ENCODE results near the gene CX3CL1. TPM values are rescaled to one million over a fixed set of nuclear protein-coding genes. Genes with fewer than 3 reads are reported as not detected.

The CX3CL1 gene
- total RNA-seq, 1 donor from 2014 or later: 9.6 TPM

GRCh38 chr16:57388359-57389086 lies 16.2 kb downstream of the CX3CL1 start:
- Histone ChIP-seq H3K9me3 (ENCODE audit: insufficient read depth, low read depth, low read length) (no peaks in the 10 kb centered on the region), H3K27ac (ENCODE audit: low read depth, low read length) (no peak overlapping the region), H3K4me1 (ENCODE audit: insufficient read depth, low read length) (no peaks in the 10 kb centered on the region), H4K20me1 (ENCODE audit: insufficient read depth, low read length) (no peaks in the 10 kb centered on the region), H3K36me3 (ENCODE audit: insufficient read depth, low read length) (no peaks in the 10 kb centered on the region), H3K27me3 (ENCODE audit: insufficient read depth, low read length) (peaks cover 9% of the 10 kb centered on the region), H3K4me3 (ENCODE audit: insufficient read depth, low read depth, low read length) (no peak overlapping the region), H3K79me2 (ENCODE audit: insufficient read depth, low read length) (no peaks in the 10 kb centered on the region), H3K4me2 (ENCODE audit: low read length) (no peak overlapping the region), H3K9ac (ENCODE audit: low read length) (no peak overlapping the region), H2AFZ (ENCODE audit: low read depth, low read length) (no peak overlapping the region)
- FAIRE-seq (no peak), DNase-seq (ENCODE audit: low read depth) (no peak)
- Mint-ChIP-seq H3K4me1 (ENCODE audit: low read depth, unreplicated experiment) (peaks cover 9% of the 10 kb centered on the region), H3K36me3 (ENCODE audit: low read depth, unreplicated experiment) (no peaks in the 10 kb centered on the region), H3K9me3 (ENCODE audit: unreplicated experiment) (peaks cover 6% of the 10 kb centered on the region), H3K27ac (ENCODE audit: unreplicated experiment) (no peak overlapping the region), H3K4me3 (ENCODE audit: unreplicated experiment) (no peak overlapping the region), H3K27me3 (ENCODE audit: low read depth, unreplicated experiment) (peaks cover 12% of the 10 kb centered on the region)
- TF ChIP-seq CTCF (IDR thresholded peaks at IDR 0.05; ENCODE audit: insufficient read depth, low read depth, low read length) (no peak), EZH2 (IDR thresholded peaks at IDR 0.05; ENCODE audit: insufficient read depth, low read length) (no peak)

- Histone ChIP-seq H3K9ac (ENCODE audit: low read length) (no peak overlapping the region), H3K36me3 (ENCODE audit: insufficient read depth, low read length) (no peaks in the 10 kb centered on the region), H3K27me3 (ENCODE audit: insufficient read depth, low read length) (peaks cover 9% of the 10 kb centered on the region), H3K4me2 (ENCODE audit: low read length) (no peak overlapping the region), H3K79me2 (ENCODE audit: insufficient read depth, low read length) (no peaks in the 10 kb centered on the region), H3K9me3 (ENCODE audit: insufficient read depth, low read depth, low read length) (no peaks in the 10 kb centered on the region), H3K27ac (ENCODE audit: low read depth, low read length) (no peak overlapping the region), H3K4me1 (ENCODE audit: insufficient read depth, low read length) (no peaks in the 10 kb centered on the region), H3K4me3 (ENCODE audit: insufficient read depth, low read depth, low read length) (no peak overlapping the region), H2AFZ (ENCODE audit: low read depth, low read length) (no peak overlapping the region), H4K20me1 (ENCODE audit: insufficient read depth, low read length) (no peaks in the 10 kb centered on the region)
- H3K4me1 Mint-ChIP-seq (ENCODE audit: low read depth, unreplicated experiment): peaks cover 4% of the 10 kb centered on the region
- TF ChIP-seq EZH2 (IDR thresholded peaks at IDR 0.05; ENCODE audit: insufficient read depth, low read length) (no peak), CTCF (IDR thresholded peaks at IDR 0.05; ENCODE audit: insufficient read depth, low read depth, low read length) (no peak)
- no peaks in the 10 kb centered on the region for H3K36me3 Mint-ChIP-seq (ENCODE audit: low read depth, unreplicated experiment)
- FAIRE-seq (no peak), DNase-seq (ENCODE audit: low read depth) (no peak)
- peaks cover 6% of the 10 kb centered on the region for H3K9me3 Mint-ChIP-seq (ENCODE audit: unreplicated experiment)
- no peak overlapping the region for H3K4me3 Mint-ChIP-seq (ENCODE audit: unreplicated experiment)
- H3K27me3 Mint-ChIP-seq (ENCODE audit: low read depth, unreplicated experiment): peaks cover 12% of the 10 kb centered on the region
- no peak overlapping the region for H3K27ac Mint-ChIP-seq (ENCODE audit: unreplicated experiment)
Measured at GRCh38 chr16:57389087-57389468, 16.8 kb downstream of the CX3CL1 start.

GRCh38 chr16:57390636-57391295 lies 18.5 kb downstream of the CX3CL1 start:
- no peak for TF ChIP-seq CTCF (IDR thresholded peaks at IDR 0.05; ENCODE audit: insufficient read depth, low read depth, low read length)
- no peak for TF ChIP-seq EZH2 (IDR thresholded peaks at IDR 0.05; ENCODE audit: insufficient read depth, low read length)
- Histone ChIP-seq H3K9ac (ENCODE audit: low read length) (no peak overlapping the region), H2AFZ (ENCODE audit: low read depth, low read length) (no peak overlapping the region), H3K27ac (ENCODE audit: low read depth, low read length) (no peak overlapping the region), H3K4me3 (ENCODE audit: insufficient read depth, low read depth, low read length) (no peak overlapping the region), H3K36me3 (ENCODE audit: insufficient read depth, low read length) (no peaks in the 10 kb centered on the region), H3K27me3 (ENCODE audit: insufficient read depth, low read length) (peaks cover 9% of the 10 kb centered on the region), H4K20me1 (ENCODE audit: insufficient read depth, low read length) (no peaks in the 10 kb centered on the region), H3K9me3 (ENCODE audit: insufficient read depth, low read depth, low read length) (peaks cover 3% of the 10 kb centered on the region), H3K4me2 (ENCODE audit: low read length) (no peak overlapping the region), H3K4me1 (ENCODE audit: insufficient read depth, low read length) (no peaks in the 10 kb centered on the region), H3K79me2 (ENCODE audit: insufficient read depth, low read length) (no peaks in the 10 kb centered on the region)
- Mint-ChIP-seq H3K9me3 (ENCODE audit: unreplicated experiment) (peaks cover 6% of the 10 kb centered on the region), H3K36me3 (ENCODE audit: low read depth, unreplicated experiment) (peaks cover 2% of the 10 kb centered on the region), H3K27ac (ENCODE audit: unreplicated experiment) (no peak overlapping the region), H3K4me1 (ENCODE audit: low read depth, unreplicated experiment) (peaks cover 3% of the 10 kb centered on the region), H3K4me3 (ENCODE audit: unreplicated experiment) (no peak overlapping the region), H3K27me3 (ENCODE audit: low read depth, unreplicated experiment) (peaks cover 12% of the 10 kb centered on the region)
- no peak for DNase-seq (ENCODE audit: low read depth)
- FAIRE-seq: no peak
